ENCODE data around the gene WEE2. TPM values are rescaled to one million over a fixed set of nuclear protein-coding genes. Genes with fewer than 3 reads are reported as not detected.

The WEE2 gene
- total and polyA plus RNA-seq, 9 of the 15 experiments (the other 6 are each of a cell fraction or from before 2014, with no cell fraction given) = not detected

DNA sequence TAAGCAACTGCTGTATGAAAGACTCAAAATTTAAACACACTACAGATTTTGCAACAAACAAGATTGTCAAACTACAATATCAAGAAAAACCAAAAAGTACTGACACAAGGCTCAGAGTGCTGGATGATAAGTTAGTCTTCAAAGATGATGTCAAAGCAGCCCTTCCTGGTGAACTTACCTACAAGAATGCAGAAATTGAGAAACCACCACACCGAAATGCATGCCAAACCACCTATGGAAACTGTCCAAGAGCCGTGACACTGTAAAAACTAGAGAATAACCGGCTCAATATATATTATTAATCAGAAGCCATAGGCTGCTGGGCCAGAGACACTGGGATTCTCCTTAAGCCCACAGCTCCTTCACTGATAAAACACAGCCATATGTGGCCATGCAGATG is 31.5 kb upstream of the WEE2 start:
- whole genome bisulfite sequencing (ENCODE audit: insufficient coverage, low coverage, missing lambda C conversion rate) = 1% methylated on average over 3 of the region's 3 CpGs
- H3K36me3 ChIP-seq (ENCODE audit: control insufficient read depth, insufficient read depth, low read length) = no peaks in the 10 kb centered on the region
- H4K20me1 ChIP-seq (replicated peaks; ENCODE audit: control insufficient read depth, insufficient read depth, low read length) = no peaks in the 10 kb centered on the region
- H3K4me2 ChIP-seq (ENCODE audit: insufficient read depth, low read length) = no peak overlapping the region
- no peaks in the 10 kb centered on the region for H3K79me2 ChIP-seq (ENCODE audit: control insufficient read depth, insufficient read depth, low read length)
- no peak overlapping the region for H3K4me3 ChIP-seq
- in situ Hi-C loops (cut with MboI) = no loop called here
- no peak overlapping the region for H3K27ac ChIP-seq (ENCODE audit: extremely low read depth, low read depth, low read length)
- peaks cover 0 to 3% of the 10 kb centered on the region in 2 experiments; a peak in 1 of 5 replicates for H3K4me1 ChIP-seq (replicated peaks in 1 of 2; ENCODE audit: control insufficient read depth in 2 of 2, insufficient read depth in 2 of 2, low read length in 2 of 2)
- no peak overlapping the region for H3K9ac ChIP-seq (ENCODE audit: insufficient read depth in 1 of 2, low read depth in 2 of 2, low read length in 2 of 2)
- H2AFZ ChIP-seq (ENCODE audit: low read depth, low read length) = no peak overlapping the region
- POLR2A ChIA-PET = no interaction called here
- H3K9me1 ChIP-seq (ENCODE audit: control insufficient read depth, insufficient read depth, low read length) = no peaks in the 10 kb centered on the region
- H3K27me3 ChIP-seq (ENCODE audit: control insufficient read depth in 2 of 2, insufficient read depth in 2 of 2, low read length in 2 of 2) = peaks cover 11 to 28% of the 10 kb centered on the region in 2 experiments
- ATAC-seq (no peak), FAIRE-seq (no peak), DNase-seq (ENCODE audit: extremely low read depth in 1 of 4, low spot score in 3 of 4) (no peak)
- CTCF ChIA-PET (ENCODE audit: low intra/inter-chr PET ratio) = no interaction called here
- intact Hi-C loops (cut with micrococcal nuclease) = no loop called here
- no TSS peak for BruUV-seq (replicated peaks)
- H3K9me3 ChIP-seq (replicated peaks; ENCODE audit: control insufficient read depth, insufficient read depth, low read depth, low read length) = no peaks in the 10 kb centered on the region
- no peak for TF ChIP-seq HDGF (IDR thresholded peaks at IDR 0.05)
- TF ChIP-seq, protein P1, sequence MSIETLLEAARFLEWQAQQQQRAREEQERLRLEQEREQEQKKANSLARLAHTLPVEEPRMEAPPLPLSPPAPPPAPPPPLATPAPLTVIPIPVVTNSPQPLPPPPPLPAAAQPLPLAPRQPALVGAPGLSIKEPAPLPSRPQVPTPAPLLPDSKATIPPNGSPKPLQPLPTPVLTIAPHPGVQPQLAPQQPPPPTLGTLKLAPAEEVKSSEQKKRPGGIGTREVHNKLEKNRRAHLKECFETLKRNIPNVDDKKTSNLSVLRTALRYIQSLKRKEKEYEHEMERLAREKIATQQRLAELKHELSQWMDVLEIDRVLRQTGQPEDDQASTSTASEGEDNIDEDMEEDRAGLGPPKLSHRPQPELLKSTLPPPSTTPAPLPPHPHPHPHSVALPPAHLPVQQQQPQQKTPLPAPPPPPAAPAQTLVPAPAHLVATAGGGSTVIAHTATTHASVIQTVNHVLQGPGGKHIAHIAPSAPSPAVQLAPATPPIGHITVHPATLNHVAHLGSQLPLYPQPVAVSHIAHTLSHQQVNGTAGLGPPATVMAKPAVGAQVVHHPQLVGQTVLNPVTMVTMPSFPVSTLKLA (conservative IDR thresholded peaks at IDR 0.05) = no peak
- TF ChIP-seq, protein P2, sequence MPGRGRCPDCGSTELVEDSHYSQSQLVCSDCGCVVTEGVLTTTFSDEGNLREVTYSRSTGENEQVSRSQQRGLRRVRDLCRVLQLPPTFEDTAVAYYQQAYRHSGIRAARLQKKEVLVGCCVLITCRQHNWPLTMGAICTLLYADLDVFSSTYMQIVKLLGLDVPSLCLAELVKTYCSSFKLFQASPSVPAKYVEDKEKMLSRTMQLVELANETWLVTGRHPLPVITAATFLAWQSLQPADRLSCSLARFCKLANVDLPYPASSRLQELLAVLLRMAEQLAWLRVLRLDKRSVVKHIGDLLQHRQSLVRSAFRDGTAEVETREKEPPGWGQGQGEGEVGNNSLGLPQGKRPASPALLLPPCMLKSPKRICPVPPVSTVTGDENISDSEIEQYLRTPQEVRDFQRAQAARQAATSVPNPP (IDR thresholded peaks at IDR 0.05; ENCODE audit: borderline replicate concordance, insufficient read depth, insufficient read length) = no peak
- TF ChIP-seq GATAD2B (IDR thresholded peaks at IDR 0.05; ENCODE audit: borderline replicate concordance) = no peak
- TF ChIP-seq, protein P3, sequence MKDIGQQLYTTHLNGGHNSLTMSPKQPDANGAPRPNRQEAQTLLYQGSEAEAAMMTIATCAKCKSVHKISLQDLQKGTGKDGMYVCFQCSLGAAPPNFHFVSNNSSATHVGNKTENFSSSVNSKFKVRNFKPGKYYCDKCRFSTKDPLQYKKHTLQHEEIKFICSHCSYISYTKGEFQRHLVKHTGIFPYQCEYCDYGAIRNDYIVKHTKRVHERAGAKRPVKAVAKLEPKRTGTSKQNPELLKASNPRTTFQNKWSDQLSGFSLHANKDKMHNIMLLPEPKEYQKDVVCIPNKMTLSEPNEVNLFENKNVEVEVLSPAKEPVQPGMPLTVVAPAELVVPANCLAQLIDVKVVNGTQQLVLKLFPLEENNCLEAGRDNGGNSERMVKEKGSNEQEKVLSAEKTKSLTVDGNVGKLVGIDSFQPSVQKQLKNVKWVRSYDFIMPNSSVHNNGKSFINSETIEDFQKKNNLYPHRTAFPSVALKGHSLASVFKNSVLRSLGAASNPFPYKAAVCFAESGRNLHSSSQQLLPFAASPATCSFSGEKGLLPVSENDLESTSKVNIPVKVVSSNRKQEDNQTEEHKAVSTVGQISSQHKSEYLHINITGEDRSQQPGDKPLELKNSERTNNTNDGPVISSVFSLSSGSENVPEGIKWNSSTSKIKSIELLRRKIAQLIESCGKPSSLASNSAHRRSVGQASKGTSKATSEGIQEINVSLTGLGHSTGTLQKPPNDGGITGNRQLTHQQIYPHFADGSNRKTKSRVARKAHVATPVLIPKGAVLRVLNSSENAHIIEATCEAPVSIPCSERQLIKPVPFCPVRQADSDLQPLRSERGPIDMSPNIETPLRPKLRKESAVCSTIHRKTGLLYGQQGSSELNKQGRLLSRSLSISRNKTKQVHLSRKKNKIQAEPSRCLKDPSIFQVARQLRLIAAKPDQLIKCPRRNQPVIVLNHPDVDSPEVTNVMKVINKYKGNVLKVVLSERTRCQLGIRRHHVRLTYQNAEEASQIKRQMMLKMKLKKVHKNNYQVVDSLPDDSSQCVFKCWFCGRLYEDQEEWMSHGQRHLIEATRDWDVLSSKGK (CRISPR knock-in tag; IDR thresholded peaks at IDR 0.05) = no peak
- no peak for TF ChIP-seq MTF1 (CRISPR knock-in tag; IDR thresholded peaks at IDR 0.05; ENCODE audit: borderline replicate concordance)
- no peak for TF ChIP-seq ZNF274 (IDR thresholded peaks at IDR 0.05; ENCODE audit: borderline replicate concordance, low read depth, low read length)
- no peak for TF ChIP-seq MTA3 (IDR thresholded peaks at IDR 0.05; ENCODE audit: borderline replicate concordance)
- no peak for TF ChIP-seq CSDE1 (IDR thresholded peaks at IDR 0.05)
- no peak for TF ChIP-seq ZNF41 (CRISPR knock-in tag; conservative IDR thresholded peaks at IDR 0.05)
- TF ChIP-seq SRF (CRISPR knock-in tag; IDR thresholded peaks at IDR 0.05) = no peak
- TF ChIP-seq HMG20A (CRISPR knock-in tag; conservative IDR thresholded peaks at IDR 0.05) = no peak
- TF ChIP-seq, protein P4, sequence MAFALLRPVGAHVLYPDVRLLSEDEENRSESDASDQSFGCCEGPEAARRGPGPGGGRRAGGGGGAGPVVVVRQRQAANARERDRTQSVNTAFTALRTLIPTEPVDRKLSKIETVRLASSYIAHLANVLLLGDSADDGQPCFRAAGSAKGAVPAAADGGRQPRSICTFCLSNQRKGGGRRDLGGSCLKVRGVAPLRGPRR (CRISPR knock-in tag; IDR thresholded peaks at IDR 0.05) = no peak
- no peak for TF ChIP-seq KHSRP (IDR thresholded peaks at IDR 0.05)
- TF ChIP-seq EP400 (IDR thresholded peaks at IDR 0.05) = no peak
- no peak for TF ChIP-seq ZNF780A (CRISPR knock-in tag; IDR thresholded peaks at IDR 0.05)
- no peak for TF ChIP-seq ZNF436 (CRISPR knock-in tag; IDR thresholded peaks at IDR 0.05)

Measured in K562 (cell line).